SK-N-SH (cell line): ENCODE data around the gene FAXDC2. TPM values are rescaled to one million over a fixed set of nuclear protein-coding genes. Genes with fewer than 3 reads are reported as not detected.

ENCODE experiments used
- CTCF ChIA-PET: fragments of 300-600, 350-600 bp; formaldehyde crosslinking; extraction: SDS; loops from one replicate; lab custom pipeline; 2021; lab: Yijun Ruan, JAX
- POLR2A ChIA-PET: fragments of 350-600 bp; sonication (Branson Sonifier 250); formaldehyde crosslinking; extraction: SDS; loops from one replicate; lab custom pipeline; 2020; ENCODE audit warnings: antibody characterized with exemption, inconsistent platforms; lab: Yijun Ruan, JAX
- DNase-seq: peaks from one replicate; pipeline ENCODE4 v3.0.0; 2012
- H2AFZ ChIP-seq: fragments of 200-600 bp; sonication (generic); 2 replicates; pipeline ENCODE4 v1.8.1; 2016; ENCODE audit warnings: antibody characterized with exemption, mild to moderate bottlenecking, low read depth
- H3F3A ChIP-seq: fragments of 200-600 bp; sonication (generic); replicated peaks from 2 replicates; pipeline ENCODE3; 2016; ENCODE audit warnings: antibody characterized with exemption, mild to moderate bottlenecking; ENCODE audit not compliant: insufficient read depth
- H3K27ac ChIP-seq, 2 experiments: fragments of 200-500 bp in 1 of 2; fragments of 200-600 bp in 1 of 2; sonication (Bioruptor generic) in 1 of 2; sonication (generic), shearing (Covaris generic) in 1 of 2; 2 replicates each; pipeline versions ENCODE4 v1.5.1 to v1.6.1; 2014 to 2016; ENCODE audit warnings: low read depth in 2 of 2, inconsistent platforms in 1 of 2, low read length in 1 of 2, mild to moderate bottlenecking in 1 of 2, mixed read lengths in 1 of 2
- H3K27me3 ChIP-seq: fragments of 200-600 bp; sonication (generic), shearing (Covaris generic); 2 replicates; pipeline ENCODE4 v1.6.1; 2016; ENCODE audit warnings: mixed run types; ENCODE audit not compliant: insufficient read depth
- H3K36me3 ChIP-seq, 2 experiments: fragments of 200-500 bp in 1 of 2; fragments of 200-600 bp in 1 of 2; sonication (Bioruptor generic) in 1 of 2; sonication (generic) in 1 of 2; replicated peaks in 1 of 2; 2 replicates each; pipeline versions ENCODE3 to v1.5.1; 2014 to 2016; ENCODE audit warnings: low read length in 1 of 2, mild to moderate bottlenecking in 1 of 2; ENCODE audit not compliant: insufficient read depth in 2 of 2, control insufficient read depth in 1 of 2
- H3K4me1 ChIP-seq, 2 experiments: fragments of 200-500 bp in 1 of 2; fragments of 200-600 bp in 1 of 2; sonication (Bioruptor generic) in 1 of 2; sonication (generic), shearing (Covaris generic) in 1 of 2; 2 replicates each; pipeline versions ENCODE4 v1.5.1 to v1.6.1; 2014 to 2016; ENCODE audit warnings: low read depth in 1 of 2, low read length in 1 of 2, mixed run types in 1 of 2; ENCODE audit not compliant: insufficient read depth in 2 of 2, control insufficient read depth in 1 of 2
- H3K4me2 ChIP-seq: fragments of 200-600 bp; sonication (generic), shearing (Covaris generic); 2 replicates; pipeline ENCODE4 v1.6.1; 2017; ENCODE audit warnings: mixed run types
- H3K4me3 ChIP-seq, 2 experiments: fragments of 200-500 bp in 1 of 2; fragments of 200-600 bp in 1 of 2; sonication (Bioruptor generic) in 1 of 2; sonication (generic), shearing (Covaris generic) in 1 of 2; 2 replicates each; pipeline versions ENCODE4 v1.5.1 to v1.8.1; 2014 to 2016; ENCODE audit warnings: low read depth in 2 of 2, inconsistent platforms in 1 of 2, low read length in 1 of 2, mild to moderate bottlenecking in 1 of 2, mixed read lengths in 1 of 2, moderate library complexity in 1 of 2
- H3K79me2 ChIP-seq: fragments of 200-600 bp; sonication (generic); 2 replicates; pipeline ENCODE4 v1.8.1; 2017; ENCODE audit warnings: mild to moderate bottlenecking; ENCODE audit not compliant: insufficient read depth
- H3K9ac ChIP-seq: fragments of 200-600 bp; sonication (generic); 2 replicates; pipeline ENCODE4 v1.6.1; 2017; ENCODE audit warnings: mixed run types
- H3K9me2 ChIP-seq: fragments of 200-600 bp; sonication (generic); 2 replicates; pipeline ENCODE4 v1.6.1; 2017; ENCODE audit warnings: mixed run types
- H3K9me3 ChIP-seq: fragments of 200-600 bp; sonication (generic); 2 replicates; pipeline ENCODE4 v1.6.1; 2017; ENCODE audit warnings: mixed run types, mild to moderate bottlenecking, moderate library complexity
- H4K20me1 ChIP-seq: fragments of 200-600 bp; sonication (generic); 2 replicates; pipeline ENCODE4 v1.6.1; 2017; ENCODE audit warnings: mild to moderate bottlenecking, mixed run types; ENCODE audit not compliant: insufficient read depth
- EP300 ChIP-seq, 2 experiments: IDR thresholded peaks; 2 replicates each; pipeline versions ENCODE4 v1.4.0 to v1.6.1; 2012; ENCODE audit warnings: borderline replicate concordance in 1 of 2, low read depth in 1 of 2, low read length in 1 of 2
- FOXJ3 ChIP-seq: sonication (generic); formaldehyde crosslinking; IDR thresholded peaks from 2 replicates; pipeline ENCODE4 v1.5.1; 2020; ENCODE audit warnings: mild to moderate bottlenecking, missing genetic modification reagents
- FOXM1 ChIP-seq: IDR thresholded peaks from 2 replicates; pipeline ENCODE4 v1.4.0; 2012; ENCODE audit warnings: low read depth, mild to moderate bottlenecking
- GATA2 ChIP-seq: sonication (generic); formaldehyde crosslinking; IDR thresholded peaks from 2 replicates; pipeline ENCODE4 v1.5.0; 2020; ENCODE audit warnings: mild to moderate bottlenecking, missing genetic modification reagents
- JUND ChIP-seq: IDR thresholded peaks from 2 replicates; pipeline ENCODE4 v1.4.0; 2012
- MEF2A ChIP-seq: IDR thresholded peaks from 2 replicates; pipeline ENCODE4 v1.4.0; 2012; ENCODE audit warnings: low read depth, borderline replicate concordance
- MXI1 ChIP-seq: IDR thresholded peaks from 2 replicates; pipeline ENCODE4 v1.6.1; 2012; ENCODE audit warnings: mild to moderate bottlenecking, low read depth, low read length, improper control_type of control experiment
- NFIC ChIP-seq: IDR thresholded peaks from 2 replicates; pipeline ENCODE4 v1.4.0; 2012; ENCODE audit warnings: borderline replicate concordance
- NRF1 ChIP-seq: IDR thresholded peaks from 2 replicates; pipeline ENCODE4 v1.6.1; 2012; ENCODE audit warnings: low read depth, mild to moderate bottlenecking, low read length
- RCOR1 ChIP-seq: fragments of 150-350 bp; IDR thresholded peaks from 2 replicates; pipeline ENCODE4 v1.6.1; 2017; ENCODE audit warnings: antibody characterized with exemption, low read length
- RFX5 ChIP-seq: IDR thresholded peaks from 2 replicates; pipeline ENCODE4 v1.6.1; 2012; ENCODE audit warnings: mild to moderate bottlenecking, improper control_type of control experiment, low read length
- RXRA ChIP-seq: IDR thresholded peaks from 2 replicates; pipeline ENCODE4 v1.4.0; 2012; ENCODE audit warnings: low read depth, mild to moderate bottlenecking, borderline replicate concordance
- SIN3A ChIP-seq: IDR thresholded peaks from 2 replicates; pipeline ENCODE4 v1.6.1; 2012; ENCODE audit warnings: low read depth, mild to moderate bottlenecking, low read length, moderate library complexity, borderline replicate concordance
- SMC3 ChIP-seq: IDR thresholded peaks from 2 replicates; pipeline ENCODE4 v1.6.1; 2012; ENCODE audit warnings: low read depth, low read length, improper control_type of control experiment
- TCF12 ChIP-seq: IDR thresholded peaks from 2 replicates; pipeline ENCODE4 v1.4.0; 2012
- USF1 ChIP-seq: IDR thresholded peaks from 2 replicates; pipeline ENCODE4 v1.4.0; 2012; ENCODE audit warnings: low read depth, borderline replicate concordance
- USF2 ChIP-seq: fragments of 150-350 bp; IDR thresholded peaks from 2 replicates; pipeline ENCODE4 v1.6.1; 2017; ENCODE audit warnings: antibody characterized with exemption, low read length, low read depth, borderline replicate concordance
- WGBS: methylation state at CpG from one replicate; pipeline ENCODE4 v1.1.6; 2017; ENCODE audit warnings: low lambda C conversion rate; 5-methylcytosine and 5-hydroxymethylcytosine counted together
- polyA plus RNA-seq, 3 experiments: library from polyadenylated mRNA; depleted of rRNA; stranded (reverse); fragments of >200 nt; gene quantifications; 2 replicates each; pipeline ENCODE4 v1.2.3, GENCODE V29; 2012
- TF ChIP-seq, protein P1 (sequence below): IDR thresholded peaks from 2 replicates; pipeline ENCODE4; 2012
- TF ChIP-seq, protein P2 (sequence below): IDR thresholded peaks from 2 replicates; pipeline ENCODE4 v1.4.0; 2012; ENCODE audit warnings: low read depth
- TF ChIP-seq, protein P3 (sequence below): IDR thresholded peaks from 2 replicates; pipeline ENCODE4 v1.4.0; 2012; ENCODE audit warnings: low read depth, borderline replicate concordance

FAXDC2 gene
- polyA plus RNA-seq, 1 of the 3 experiments (the other 2 are of a cell fraction) = 6.0 TPM

DNA sequence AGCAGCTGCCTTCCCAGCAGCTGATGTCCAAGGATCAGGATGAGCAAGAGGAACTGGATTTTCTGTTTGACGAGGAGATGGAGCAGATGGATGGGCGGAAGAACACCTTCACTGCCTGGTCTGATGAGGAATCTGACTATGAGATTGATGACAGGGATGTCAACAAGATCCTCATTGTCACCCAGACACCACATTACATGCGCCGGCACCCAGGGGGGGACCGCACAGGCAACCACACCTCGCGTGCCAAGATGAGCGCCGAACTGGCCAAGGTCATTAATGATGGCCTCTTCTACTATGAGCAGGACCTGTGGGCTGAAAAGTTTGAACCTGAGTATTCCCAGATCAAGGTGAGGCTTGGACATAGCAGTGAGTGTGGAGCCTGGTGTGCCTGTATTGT is 48.4 kb downstream of the FAXDC2 start:
- Histone ChIP-seq H3K79me2 (peaks cover 42% of the 10 kb centered on the region), H3K9me3 (no peaks in the 10 kb centered on the region), H3K9ac (no peak overlapping the region), H3K4me3 (no peak overlapping the region), H3K27ac (no peak overlapping the region), H3F3A (peaks cover 6% of the 10 kb centered on the region), H3K27me3 (no peaks in the 10 kb centered on the region), H3K4me2 (no peak overlapping the region), H4K20me1 (0 out of 2 replicates have a peak, but pooled peaks cover 4% of the 10 kb centered on the region), H2AFZ (no peak overlapping the region), H3K4me1 (no peaks in the 10 kb centered on the region), H3K36me3 (peaks cover 87 to 92% of the 10 kb centered on the region in 2 experiments), H3K9me2 (no peaks in the 10 kb centered on the region)
- ChIA-PET POLR2A (no interaction called here), CTCF (interaction anchor here (1.0 to 1.8 kb wide), 3 partner anchors 15 to 152 kb away, joined by 3 to 8 read pairs (median 4); no protein-coding TSS in a partner anchor)
- DNase-seq = no peak
- TF ChIP-seq MXI1 (no peak), SMC3 (no peak), NFIC (no peak), FOXJ3 (CRISPR knock-in tag) (no peak), EP300 (IDR thresholded peaks at IDR 0.05; ENCODE audit: borderline replicate concordance in 1 of 2, low read depth in 1 of 2, low read length in 1 of 2) (no peak), MEF2A (no peak), FOXM1 (no peak), TCF12 (no peak), USF1 (no peak), GATA2 (CRISPR knock-in tag) (no peak), USF2 (no peak), RXRA (no peak)
- TF ChIP-seq, protein P1, sequence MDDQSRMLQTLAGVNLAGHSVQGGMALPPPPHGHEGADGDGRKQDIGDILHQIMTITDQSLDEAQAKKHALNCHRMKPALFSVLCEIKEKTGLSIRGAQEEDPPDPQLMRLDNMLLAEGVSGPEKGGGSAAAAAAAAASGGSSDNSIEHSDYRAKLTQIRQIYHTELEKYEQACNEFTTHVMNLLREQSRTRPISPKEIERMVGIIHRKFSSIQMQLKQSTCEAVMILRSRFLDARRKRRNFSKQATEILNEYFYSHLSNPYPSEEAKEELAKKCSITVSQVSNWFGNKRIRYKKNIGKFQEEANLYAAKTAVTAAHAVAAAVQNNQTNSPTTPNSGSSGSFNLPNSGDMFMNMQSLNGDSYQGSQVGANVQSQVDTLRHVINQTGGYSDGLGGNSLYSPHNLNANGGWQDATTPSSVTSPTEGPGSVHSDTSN = no peak
- TF ChIP-seq, protein P2, sequence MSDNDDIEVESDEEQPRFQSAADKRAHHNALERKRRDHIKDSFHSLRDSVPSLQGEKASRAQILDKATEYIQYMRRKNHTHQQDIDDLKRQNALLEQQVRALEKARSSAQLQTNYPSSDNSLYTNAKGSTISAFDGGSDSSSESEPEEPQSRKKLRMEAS = no peak
- WGBS = 93% methylated on average over 8 of the region's 9 CpGs

GRCh38 chr5:154801083-154801482 is 49.3 kb downstream of the FAXDC2 start:
- 97% methylated on average over 3 of the region's 3 CpGs for WGBS
- Histone ChIP-seq H3K9me3 (no peaks in the 10 kb centered on the region), H3K79me2 (peaks cover 51% of the 10 kb centered on the region), H2AFZ (no peak overlapping the region), H3K9ac (no peak overlapping the region), H3K4me3 (no peak overlapping the region), H3K4me1 (no peaks in the 10 kb centered on the region), H3K4me2 (no peak overlapping the region), H3K27me3 (no peaks in the 10 kb centered on the region), H4K20me1 (peaks cover 12% of the 10 kb centered on the region; the same call in 1 of the 2 replicates), H3K9me2 (no peaks in the 10 kb centered on the region), H3F3A (peaks cover 6% of the 10 kb centered on the region), H3K36me3 (peaks cover 87 to 94% of the 10 kb centered on the region in 2 experiments)
- POLR2A ChIA-PET = interaction anchor here (1.0 kb wide), 1 partner anchor 58 kb away, joined by 3 read pairs; the partner anchor contains the start of gene CNOT8
- DNase-seq = no peak
- TF ChIP-seq RCOR1 = no peak
- TF ChIP-seq RFX5 = no peak
- TF ChIP-seq TCF12 = no peak
- TF ChIP-seq RXRA = no peak
- TF ChIP-seq, protein P3, sequence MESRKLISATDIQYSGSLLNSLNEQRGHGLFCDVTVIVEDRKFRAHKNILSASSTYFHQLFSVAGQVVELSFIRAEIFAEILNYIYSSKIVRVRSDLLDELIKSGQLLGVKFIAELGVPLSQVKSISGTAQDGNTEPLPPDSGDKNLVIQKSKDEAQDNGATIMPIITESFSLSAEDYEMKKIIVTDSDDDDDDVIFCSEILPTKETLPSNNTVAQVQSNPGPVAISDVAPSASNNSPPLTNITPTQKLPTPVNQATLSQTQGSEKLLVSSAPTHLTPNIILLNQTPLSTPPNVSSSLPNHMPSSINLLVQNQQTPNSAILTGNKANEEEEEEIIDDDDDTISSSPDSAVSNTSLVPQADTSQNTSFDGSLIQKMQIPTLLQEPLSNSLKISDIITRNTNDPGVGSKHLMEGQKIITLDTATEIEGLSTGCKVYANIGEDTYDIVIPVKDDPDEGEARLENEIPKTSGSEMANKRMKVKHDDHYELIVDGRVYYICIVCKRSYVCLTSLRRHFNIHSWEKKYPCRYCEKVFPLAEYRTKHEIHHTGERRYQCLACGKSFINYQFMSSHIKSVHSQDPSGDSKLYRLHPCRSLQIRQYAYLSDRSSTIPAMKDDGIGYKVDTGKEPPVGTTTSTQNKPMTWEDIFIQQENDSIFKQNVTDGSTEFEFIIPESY = no peak
- TF ChIP-seq NRF1 = no peak
- TF ChIP-seq USF1 = no peak
- no peak for TF ChIP-seq JUND
- no peak for TF ChIP-seq MXI1
- no peak for TF ChIP-seq GATA2 (CRISPR knock-in tag)
- no peak for TF ChIP-seq USF2
- no peak for TF ChIP-seq MEF2A
- TF ChIP-seq SIN3A = no peak
- TF ChIP-seq FOXJ3 (CRISPR knock-in tag) = no peak
- TF ChIP-seq, all 33 proteins: peak for 0
- H3K27ac ChIP-seq = peak overlapping the region in 1 of 2 experiments; percentile 24; a peak in 1 of 4 replicates
- CTCF ChIA-PET = interaction anchor here (1.0 to 1.6 kb wide), 2 partner anchors 16 to 151 kb away, joined by 3 to 8 read pairs; no protein-coding TSS in a partner anchor
